ENCODE data around the gene KCNC1. TPM values are rescaled to one million over a fixed set of nuclear protein-coding genes. Genes with fewer than 3 reads are reported as not detected.

Gene KCNC1
- total and polyA plus RNA-seq, 9 of the 15 experiments (the other 6 are each of a cell fraction or from before 2014, with no cell fraction given) = 0.05 to 0.08 TPM; not detected in 7

GRCh38 chr11:17692931-17693330 is 41.6 kb upstream of the KCNC1 start (continued):
- TF ChIP-seq ZNF217 (CRISPR knock-in tag; IDR thresholded peaks at IDR 0.05) (no peak), JUNB (CRISPR knock-in tag; conservative IDR thresholded peaks at IDR 0.05) (no peak)

- FAIRE-seq = no peak
- no TSS peak for BruUV-seq (replicated peaks)
Measured at GRCh38 chr11:17693531-17693930, 41.0 kb upstream of the KCNC1 start.

More at GRCh38 chr11:17693531-17693930, 41.0 kb upstream of the KCNC1 start:
- 0% methylated on average over 4 of the region's 4 CpGs for WGBS (ENCODE audit: insufficient coverage, low coverage, missing lambda C conversion rate)
- H3K9me3 ChIP-seq (replicated peaks; ENCODE audit: control insufficient read depth, insufficient read depth, low read depth, low read length) = no peaks in the 10 kb centered on the region
- no peak overlapping the region for H3K9ac ChIP-seq (ENCODE audit: insufficient read depth in 1 of 2, low read depth in 2 of 2, low read length in 2 of 2)
- H3K36me3 ChIP-seq (ENCODE audit: control insufficient read depth, insufficient read depth, low read length) = no peaks in the 10 kb centered on the region
- H3K27ac ChIP-seq (ENCODE audit: extremely low read depth, low read depth, low read length) = no peak overlapping the region
- ATAC-seq = no peak
- intact Hi-C loops (cut with micrococcal nuclease) = no loop called here
- no peak overlapping the region for H3K4me2 ChIP-seq (ENCODE audit: insufficient read depth, low read length)
- no peak for TF ChIP-seq ASH1L (IDR thresholded peaks at IDR 0.05; ENCODE audit: borderline replicate concordance, low read depth, partially characterized antibody)
- TF ChIP-seq ZNF668 (CRISPR knock-in tag; IDR thresholded peaks at IDR 0.05) = no peak
- TF ChIP-seq HDAC2 (IDR thresholded peaks at IDR 0.05) = no peak
- TF ChIP-seq HNRNPLL (IDR thresholded peaks at IDR 0.05; ENCODE audit: low read depth, low read length, poor library complexity, severe bottlenecking) = no peak
- TF ChIP-seq L3MBTL2 (IDR thresholded peaks at IDR 0.05) = no peak
- TF ChIP-seq ZNF124 (CRISPR knock-in tag; IDR thresholded peaks at IDR 0.05) = no peak
- no peak for TF ChIP-seq BHLHE40 (IDR thresholded peaks at IDR 0.05; ENCODE audit: low read length)
- TF ChIP-seq ZNF212 (CRISPR knock-in tag; IDR thresholded peaks at IDR 0.05) = no peak
- TF ChIP-seq ZNF224 (CRISPR knock-in tag; IDR thresholded peaks at IDR 0.05) = no peak
- no peak for TF ChIP-seq SNRNP70 (optimal IDR thresholded peaks at IDR 0.05; ENCODE audit: low read depth, low read length)
- no peak for TF ChIP-seq U2AF2 (optimal IDR thresholded peaks at IDR 0.05; ENCODE audit: low read depth, low read length)
- TF ChIP-seq GTF2B (IDR thresholded peaks at IDR 0.05; ENCODE audit: extremely low read depth, insufficient read length) = no peak
- no peak for TF ChIP-seq KLF16 (IDR thresholded peaks at IDR 0.05)
- no peak overlapping the region for H2AFZ ChIP-seq (ENCODE audit: low read depth, low read length)
- peaks cover 0 to 8% of the 10 kb centered on the region in 2 experiments; a peak in 1 of 5 replicates for H3K4me1 ChIP-seq (replicated peaks in 1 of 2; ENCODE audit: control insufficient read depth in 2 of 2, insufficient read depth in 2 of 2, low read length in 2 of 2)
- H4K20me1 ChIP-seq (replicated peaks; ENCODE audit: control insufficient read depth, insufficient read depth, low read length) = no peaks in the 10 kb centered on the region
- no peaks in the 10 kb centered on the region for H3K79me2 ChIP-seq (ENCODE audit: control insufficient read depth, insufficient read depth, low read length)
- POLR2A ChIA-PET = interaction anchor here (0.9 kb wide), 1 partner anchor 11 kb away, joined by 7 read pairs; no protein-coding TSS in a partner anchor
- DNase-seq (ENCODE audit: extremely low read depth in 1 of 4, low spot score in 3 of 4) = no peak
- in situ Hi-C loops (cut with MboI) = no loop called here
- no peak overlapping the region for H3K4me3 ChIP-seq
- CTCF ChIA-PET (ENCODE audit: low intra/inter-chr PET ratio) = no interaction called here
- H3K27me3 ChIP-seq (ENCODE audit: control insufficient read depth in 2 of 2, insufficient read depth in 2 of 2, low read length in 2 of 2) = peaks cover 36 to 55% of the 10 kb centered on the region in 2 experiments
- no peaks in the 10 kb centered on the region for H3K9me1 ChIP-seq (ENCODE audit: control insufficient read depth, insufficient read depth, low read length)

Measured in K562 (cell line).